HEK293 (cell line): Measurements from ENCODE around the gene SYS1.

ENCODE experiments used
- CTCF ChIP-seq: fragments of 450-650 bp; formaldehyde crosslinking; IDR thresholded peaks from 2 replicates; pipeline ENCODE4 v1.5.1; 2016; ENCODE audit warnings: missing biosample characterization, missing genetic modification characterization
- TCF7L2 ChIP-seq: IDR thresholded peaks from 2 replicates; pipeline ENCODE4 v1.6.1; 2011; ENCODE audit warnings: low read depth, mild to moderate bottlenecking, inconsistent platforms, low read length, moderate library complexity, borderline replicate concordance
- ZNF155 ChIP-seq: fragments of 450-650 bp; formaldehyde crosslinking; IDR thresholded peaks from 2 replicates; pipeline ENCODE4 v1.5.1; 2016; ENCODE audit warnings: missing biosample characterization, missing genetic modification characterization
- ZNF398 ChIP-seq: fragments of 450-650 bp; formaldehyde crosslinking; IDR thresholded peaks from 2 replicates; pipeline ENCODE4 v1.5.1; 2017; ENCODE audit warnings: missing biosample characterization, missing genetic modification characterization
- ZNF561 ChIP-seq: fragments of 450-650 bp; IDR thresholded peaks from 2 replicates; pipeline ENCODE4 v1.5.1; 2018; ENCODE audit warnings: missing biosample characterization, missing genetic modification characterization, borderline replicate concordance
- ZNF670 ChIP-seq: fragments of 450-650 bp; formaldehyde crosslinking; IDR thresholded peaks from 2 replicates; pipeline ENCODE4 v1.5.1; 2016; ENCODE audit warnings: missing biosample characterization, missing genetic modification characterization, low read depth

GRCh38 chr20:45373353-45374100 lies 10.6 kb downstream of the SYS1 start:
- TF ChIP-seq ZNF561 (tag by site-specific recombination) = no peak
- TF ChIP-seq ZNF398 (tag by site-specific recombination) = no peak
- no peak for TF ChIP-seq ZNF670 (tag by site-specific recombination)
- TF ChIP-seq CTCF = peak; percentile 79
- TF ChIP-seq ZNF155 = no peak
- TF ChIP-seq TCF7L2 = no peak
